NCI-H69 (cell line): ENCODE data around the gene NFATC3.

Source experiments
- DNase-seq: peaks from one replicate; lab custom pipeline; 2025; lab: John Stamatoyannopoulos, UW

Gene NFATC3

GRCh38 chr16:68273896-68274295 lies 188.7 kb downstream of the NFATC3 start:
- DNase-seq: no peak

GRCh38 chr16:68274441-68274840 lies 189.3 kb downstream of the NFATC3 start:
- DNase-seq: peak; percentile 18

- peak; percentile 71 for DNase-seq
Measured at GRCh38 chr16:68275611-68276191, 190.5 kb downstream of the NFATC3 start.

- no peak for DNase-seq
Measured at GRCh38 chr16:68276223-68276622, 191.1 kb downstream of the NFATC3 start.
